ENCODE results near the gene ARMH3.

ARMH3 gene

GRCh38 chr10:101960879-101961395 lies 95.0 kb downstream of the ARMH3 start:
- H3K4ac ChIP-seq (ENCODE audit: low read depth, low read length): no peak overlapping the region
- H2AK5ac ChIP-seq (ENCODE audit: low read length): no peak overlapping the region
- no peak overlapping the region for H3K27ac ChIP-seq (ENCODE audit: low read depth, low read length)
- H2BK5ac ChIP-seq (ENCODE audit: low read depth, low read length, poor library complexity): no peak overlapping the region
- H3K79me1 ChIP-seq (ENCODE audit: low read length): no peaks in the 10 kb centered on the region
- H3K79me2 ChIP-seq (ENCODE audit: control insufficient read depth, insufficient read depth, low read length, poor library complexity): no peaks in the 10 kb centered on the region
- no peak overlapping the region for H2BK12ac ChIP-seq (ENCODE audit: low read length)
- peaks cover 0 to 3% of the 10 kb centered on the region in 2 experiments for H3K4me1 ChIP-seq (ENCODE audit: control insufficient read depth in 1 of 2, insufficient read depth in 2 of 2, low read length in 2 of 2)
- no peak overlapping the region for H3K4me3 ChIP-seq (ENCODE audit: low read depth, low read length)
- H4K12ac ChIP-seq (ENCODE audit: low read depth, low read length): no peak overlapping the region
- H4K91ac ChIP-seq (ENCODE audit: low read depth, low read length): no peak overlapping the region
- H3K9ac ChIP-seq (ENCODE audit: low read length): no peak overlapping the region
- H3K36me3 ChIP-seq (ENCODE audit: control insufficient read depth in 1 of 2, insufficient read depth in 2 of 2, low read length in 2 of 2): peaks cover 0 to 2% of the 10 kb centered on the region in 2 experiments
- H3K23ac ChIP-seq (ENCODE audit: low read length): no peak overlapping the region
- no peaks in the 10 kb centered on the region for H3K27me3 ChIP-seq (ENCODE audit: insufficient read depth, low read length)
- no peak overlapping the region for H2AFZ ChIP-seq (ENCODE audit: insufficient read depth, low read length, poor library complexity)
- no peaks in the 10 kb centered on the region for H3K9me3 ChIP-seq (ENCODE audit: insufficient read depth, low read depth, low read length)
- no peak overlapping the region for H3K4me2 ChIP-seq (ENCODE audit: low read length)
- no peak overlapping the region for H3K18ac ChIP-seq (ENCODE audit: low read length)
- no peak for DNase-seq
- WGBS (ENCODE audit: extremely low coverage, insufficient coverage, insufficient read length): no CpG with 5 or more reads among the region's 6 CpGs
- no peak overlapping the region for H3K14ac ChIP-seq (ENCODE audit: low read length)
- no peak overlapping the region for H2BK120ac ChIP-seq (ENCODE audit: insufficient read depth, low read length, poor library complexity)
- H4K8ac ChIP-seq (ENCODE audit: low read depth, low read length): no peak overlapping the region

DNA sequence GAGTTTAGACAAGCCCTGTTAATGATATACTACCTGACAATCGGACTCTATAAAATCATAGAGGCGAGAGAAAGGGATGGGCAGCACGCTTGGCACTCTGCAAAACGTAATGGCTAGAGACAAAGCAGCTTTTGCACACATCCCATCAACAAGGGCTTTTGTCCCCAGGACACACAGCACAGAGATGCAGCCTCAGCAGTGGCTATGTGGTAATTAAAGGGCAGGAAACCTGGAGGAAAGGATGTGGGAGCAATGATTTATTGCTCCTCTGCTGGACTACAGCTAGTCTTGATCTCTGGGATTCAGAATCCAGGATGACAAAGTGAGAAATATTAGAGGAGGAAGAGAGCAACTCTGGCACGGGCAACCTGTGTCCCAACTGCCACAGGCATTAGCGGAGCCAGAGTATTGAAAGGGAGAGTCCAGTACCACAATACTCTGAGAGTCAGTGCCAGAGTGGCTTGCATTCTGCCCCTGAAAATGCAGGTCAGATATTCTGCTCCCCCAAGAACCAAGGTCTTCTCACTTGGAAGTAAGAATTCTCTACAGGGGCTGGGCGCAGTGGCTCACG lies 96.5 kb downstream of the ARMH3 start:
- Histone ChIP-seq H3K14ac (ENCODE audit: low read length) (no peak overlapping the region), H3K23ac (ENCODE audit: low read length) (no peak overlapping the region), H3K4ac (ENCODE audit: low read depth, low read length) (no peak overlapping the region), H3K4me1 (ENCODE audit: control insufficient read depth in 1 of 2, insufficient read depth in 2 of 2, low read length in 2 of 2) (peaks cover 0 to 3% of the 10 kb centered on the region in 2 experiments), H3K9ac (ENCODE audit: low read length) (no peak overlapping the region), H2BK5ac (ENCODE audit: low read depth, low read length, poor library complexity) (no peak overlapping the region), H3K18ac (ENCODE audit: low read length) (no peak overlapping the region), H3K27me3 (ENCODE audit: insufficient read depth, low read length) (no peaks in the 10 kb centered on the region), H3K4me2 (ENCODE audit: low read length) (no peak overlapping the region), H4K91ac (ENCODE audit: low read depth, low read length) (no peak overlapping the region), H3K9me3 (ENCODE audit: insufficient read depth, low read depth, low read length) (no peaks in the 10 kb centered on the region), H3K27ac (ENCODE audit: low read depth, low read length) (no peak overlapping the region), H2BK12ac (ENCODE audit: low read length) (no peak overlapping the region), H2AFZ (ENCODE audit: insufficient read depth, low read length, poor library complexity) (no peak overlapping the region), H2BK120ac (ENCODE audit: insufficient read depth, low read length, poor library complexity) (no peak overlapping the region), H3K79me2 (ENCODE audit: control insufficient read depth, insufficient read depth, low read length, poor library complexity) (no peaks in the 10 kb centered on the region), H3K4me3 (ENCODE audit: low read depth, low read length) (no peak overlapping the region), H2AK5ac (ENCODE audit: low read length) (no peak overlapping the region), H4K8ac (ENCODE audit: low read depth, low read length) (no peak overlapping the region), H3K36me3 (ENCODE audit: control insufficient read depth in 1 of 2, insufficient read depth in 2 of 2, low read length in 2 of 2) (peaks cover 0 to 3% of the 10 kb centered on the region in 2 experiments), H3K79me1 (ENCODE audit: low read length) (no peaks in the 10 kb centered on the region), H4K12ac (ENCODE audit: low read depth, low read length) (no peak overlapping the region)
- WGBS (ENCODE audit: extremely low coverage, insufficient coverage, insufficient read length): no CpG with 5 or more reads among the region's 8 CpGs
- DNase-seq: no peak

DNA sequence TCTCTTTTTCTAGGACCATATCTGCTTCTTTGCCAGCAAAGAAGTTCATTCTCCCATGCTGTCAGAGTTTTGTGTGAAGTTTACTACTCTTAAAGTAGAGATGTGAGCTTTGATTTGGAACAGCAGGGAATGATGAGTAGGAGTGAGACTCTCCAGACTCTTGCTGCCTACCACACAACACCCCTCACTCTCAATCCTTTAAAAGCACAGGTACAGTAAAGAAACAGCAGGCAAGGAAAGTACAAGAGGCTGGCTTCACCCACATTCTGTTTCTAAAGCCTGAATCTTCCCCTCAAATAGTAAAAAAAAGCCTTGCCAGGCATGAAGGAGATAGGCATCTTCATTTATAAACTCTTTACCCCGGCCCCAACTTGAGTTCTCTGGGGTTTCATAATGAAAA lies 97.3 kb downstream of the ARMH3 start:
- Histone ChIP-seq H2BK120ac (ENCODE audit: insufficient read depth, low read length, poor library complexity) (no peak overlapping the region), H3K14ac (ENCODE audit: low read length) (no peak overlapping the region), H2AFZ (ENCODE audit: insufficient read depth, low read length, poor library complexity) (no peak overlapping the region), H3K4me3 (ENCODE audit: low read depth, low read length) (no peak overlapping the region), H4K8ac (ENCODE audit: low read depth, low read length) (no peak overlapping the region), H4K91ac (ENCODE audit: low read depth, low read length) (no peak overlapping the region), H3K4ac (ENCODE audit: low read depth, low read length) (no peak overlapping the region), H3K36me3 (ENCODE audit: control insufficient read depth in 1 of 2, insufficient read depth in 2 of 2, low read length in 2 of 2) (peaks cover 2 to 5% of the 10 kb centered on the region in 2 experiments), H3K9ac (ENCODE audit: low read length) (no peak overlapping the region), H3K79me1 (ENCODE audit: low read length) (no peaks in the 10 kb centered on the region), H4K12ac (ENCODE audit: low read depth, low read length) (no peak overlapping the region), H3K27me3 (ENCODE audit: insufficient read depth, low read length) (no peaks in the 10 kb centered on the region), H3K9me3 (ENCODE audit: insufficient read depth, low read depth, low read length) (no peaks in the 10 kb centered on the region), H3K18ac (ENCODE audit: low read length) (no peak overlapping the region), H3K23ac (ENCODE audit: low read length) (no peak overlapping the region), H3K27ac (ENCODE audit: low read depth, low read length) (no peak overlapping the region), H2BK5ac (ENCODE audit: low read depth, low read length, poor library complexity) (no peak overlapping the region), H3K4me2 (ENCODE audit: low read length) (no peak overlapping the region), H2AK5ac (ENCODE audit: low read length) (no peak overlapping the region), H3K79me2 (ENCODE audit: control insufficient read depth, insufficient read depth, low read length, poor library complexity) (no peaks in the 10 kb centered on the region), H2BK12ac (ENCODE audit: low read length) (no peak overlapping the region), H3K4me1 (ENCODE audit: control insufficient read depth in 1 of 2, insufficient read depth in 2 of 2, low read length in 2 of 2) (peaks cover 0 to 3% of the 10 kb centered on the region in 2 experiments)
- no peak for DNase-seq
- no CpG with 5 or more reads among the region's 1 CpG for WGBS (ENCODE audit: extremely low coverage, insufficient coverage, insufficient read length)

- Histone ChIP-seq H3K23ac (ENCODE audit: low read length) (no peak overlapping the region), H3K27me3 (ENCODE audit: insufficient read depth, low read length) (no peaks in the 10 kb centered on the region), H3K27ac (ENCODE audit: low read depth, low read length) (no peak overlapping the region), H2AK5ac (ENCODE audit: low read length) (no peak overlapping the region), H2BK5ac (ENCODE audit: low read depth, low read length, poor library complexity) (no peak overlapping the region), H3K79me1 (ENCODE audit: low read length) (no peaks in the 10 kb centered on the region), H3K4me3 (ENCODE audit: low read depth, low read length) (no peak overlapping the region), H2AFZ (ENCODE audit: insufficient read depth, low read length, poor library complexity) (no peak overlapping the region), H3K36me3 (ENCODE audit: control insufficient read depth in 1 of 2, insufficient read depth in 2 of 2, low read length in 2 of 2) (peaks cover 5 to 10% of the 10 kb centered on the region in 2 experiments), H3K18ac (ENCODE audit: low read length) (no peak overlapping the region), H3K9me3 (ENCODE audit: insufficient read depth, low read depth, low read length) (no peaks in the 10 kb centered on the region), H3K14ac (ENCODE audit: low read length) (no peak overlapping the region), H3K4me2 (ENCODE audit: low read length) (no peak overlapping the region), H3K9ac (ENCODE audit: low read length) (no peak overlapping the region), H3K4me1 (ENCODE audit: control insufficient read depth in 1 of 2, insufficient read depth in 2 of 2, low read length in 2 of 2) (peaks cover 0 to under 1% of the 10 kb centered on the region in 2 experiments), H3K4ac (ENCODE audit: low read depth, low read length) (no peak overlapping the region), H4K12ac (ENCODE audit: low read depth, low read length) (no peak overlapping the region), H4K8ac (ENCODE audit: low read depth, low read length) (no peak overlapping the region), H2BK12ac (ENCODE audit: low read length) (no peak overlapping the region), H2BK120ac (ENCODE audit: insufficient read depth, low read length, poor library complexity) (no peak overlapping the region), H4K91ac (ENCODE audit: low read depth, low read length) (no peak overlapping the region), H3K79me2 (ENCODE audit: control insufficient read depth, insufficient read depth, low read length, poor library complexity) (no peaks in the 10 kb centered on the region)
- no peak for DNase-seq
- WGBS (ENCODE audit: extremely low coverage, insufficient coverage, insufficient read length): no CpG with 5 or more reads among the region's 1 CpG
These were observed 99.1 kb downstream of the ARMH3 start for GRCh38 chr10:101956898-101957297.

All from trophoblast cell (in vitro differentiated cells and primary cell).